GM19099 (cell line): ENCODE measurements around the gene SLC39A10.

Source experiments
- POLR2A ChIP-seq: IDR thresholded peaks from 3 replicates; pipeline ENCODE4 v1.6.1; 2011; ENCODE audit warnings: low read depth; ENCODE audit not compliant: insufficient read length; ENCODE audit errors: extremely low read depth

The SLC39A10 gene, protein sequence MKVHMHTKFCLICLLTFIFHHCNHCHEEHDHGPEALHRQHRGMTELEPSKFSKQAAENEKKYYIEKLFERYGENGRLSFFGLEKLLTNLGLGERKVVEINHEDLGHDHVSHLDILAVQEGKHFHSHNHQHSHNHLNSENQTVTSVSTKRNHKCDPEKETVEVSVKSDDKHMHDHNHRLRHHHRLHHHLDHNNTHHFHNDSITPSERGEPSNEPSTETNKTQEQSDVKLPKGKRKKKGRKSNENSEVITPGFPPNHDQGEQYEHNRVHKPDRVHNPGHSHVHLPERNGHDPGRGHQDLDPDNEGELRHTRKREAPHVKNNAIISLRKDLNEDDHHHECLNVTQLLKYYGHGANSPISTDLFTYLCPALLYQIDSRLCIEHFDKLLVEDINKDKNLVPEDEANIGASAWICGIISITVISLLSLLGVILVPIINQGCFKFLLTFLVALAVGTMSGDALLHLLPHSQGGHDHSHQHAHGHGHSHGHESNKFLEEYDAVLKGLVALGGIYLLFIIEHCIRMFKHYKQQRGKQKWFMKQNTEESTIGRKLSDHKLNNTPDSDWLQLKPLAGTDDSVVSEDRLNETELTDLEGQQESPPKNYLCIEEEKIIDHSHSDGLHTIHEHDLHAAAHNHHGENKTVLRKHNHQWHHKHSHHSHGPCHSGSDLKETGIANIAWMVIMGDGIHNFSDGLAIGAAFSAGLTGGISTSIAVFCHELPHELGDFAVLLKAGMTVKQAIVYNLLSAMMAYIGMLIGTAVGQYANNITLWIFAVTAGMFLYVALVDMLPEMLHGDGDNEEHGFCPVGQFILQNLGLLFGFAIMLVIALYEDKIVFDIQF

GRCh38 chr2:195656859-195657633 is at the start of gene SLC39A10:
Gene SLC39A10 (plus strand): TSS chr2:195657226. CDS start chr2:195680043, 22,817 bp downstream.
- TF ChIP-seq POLR2A, result peak; percentile 99

DNA sequence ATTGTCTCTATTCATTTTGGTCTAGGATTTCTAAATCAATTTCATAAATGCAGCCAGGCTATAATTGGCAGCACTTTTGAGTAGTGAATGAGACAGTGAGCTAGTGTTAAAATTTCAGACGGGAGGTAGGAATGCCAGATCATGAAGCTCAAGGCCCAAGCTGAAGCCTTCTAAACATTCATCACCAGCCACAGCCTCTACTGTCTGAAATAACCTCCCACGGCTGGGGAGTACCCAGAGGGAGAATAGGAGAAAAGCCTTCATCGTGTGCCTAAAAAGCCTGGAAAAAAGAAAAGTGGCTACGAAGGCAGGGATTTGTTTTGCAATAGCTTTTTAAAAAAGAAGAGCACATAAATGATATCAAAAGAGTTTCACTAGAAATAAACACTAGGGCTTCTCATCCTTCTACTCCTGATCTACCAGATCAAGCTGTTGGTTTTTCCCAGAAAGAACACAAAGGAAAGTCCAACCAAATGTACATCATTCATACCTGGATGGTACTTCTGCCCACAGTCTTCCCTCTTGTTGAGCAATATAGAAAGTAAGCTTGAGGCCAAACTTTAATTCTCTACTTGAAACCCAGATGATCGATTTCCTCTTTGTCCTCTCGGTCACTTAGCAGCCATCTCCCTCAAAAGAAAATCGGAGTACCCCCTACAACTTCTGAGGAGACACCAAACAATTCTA is 48.1 kb upstream of the SLC39A10 start:
- no peak for TF ChIP-seq POLR2A

DNA sequence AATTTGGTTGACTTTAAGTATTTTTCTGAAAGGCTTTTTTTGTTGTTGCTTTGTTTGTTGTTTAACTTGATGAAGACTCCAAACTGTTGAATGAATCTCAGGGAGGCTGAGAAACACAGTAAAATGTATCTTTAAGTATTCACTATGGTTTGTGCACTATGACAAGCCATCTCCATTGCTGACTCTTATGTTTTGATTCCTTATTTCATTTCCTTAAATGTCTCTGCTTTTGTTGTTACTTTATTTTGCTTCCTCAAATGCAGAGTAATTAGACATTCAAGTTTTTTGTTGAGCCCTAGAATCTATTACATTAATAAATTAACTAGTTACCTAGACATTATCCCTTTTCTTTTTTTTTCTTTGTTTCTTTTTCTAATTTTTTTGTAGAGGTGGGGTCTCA is 46.3 kb upstream of the SLC39A10 start:
- no peak for TF ChIP-seq POLR2A

DNA sequence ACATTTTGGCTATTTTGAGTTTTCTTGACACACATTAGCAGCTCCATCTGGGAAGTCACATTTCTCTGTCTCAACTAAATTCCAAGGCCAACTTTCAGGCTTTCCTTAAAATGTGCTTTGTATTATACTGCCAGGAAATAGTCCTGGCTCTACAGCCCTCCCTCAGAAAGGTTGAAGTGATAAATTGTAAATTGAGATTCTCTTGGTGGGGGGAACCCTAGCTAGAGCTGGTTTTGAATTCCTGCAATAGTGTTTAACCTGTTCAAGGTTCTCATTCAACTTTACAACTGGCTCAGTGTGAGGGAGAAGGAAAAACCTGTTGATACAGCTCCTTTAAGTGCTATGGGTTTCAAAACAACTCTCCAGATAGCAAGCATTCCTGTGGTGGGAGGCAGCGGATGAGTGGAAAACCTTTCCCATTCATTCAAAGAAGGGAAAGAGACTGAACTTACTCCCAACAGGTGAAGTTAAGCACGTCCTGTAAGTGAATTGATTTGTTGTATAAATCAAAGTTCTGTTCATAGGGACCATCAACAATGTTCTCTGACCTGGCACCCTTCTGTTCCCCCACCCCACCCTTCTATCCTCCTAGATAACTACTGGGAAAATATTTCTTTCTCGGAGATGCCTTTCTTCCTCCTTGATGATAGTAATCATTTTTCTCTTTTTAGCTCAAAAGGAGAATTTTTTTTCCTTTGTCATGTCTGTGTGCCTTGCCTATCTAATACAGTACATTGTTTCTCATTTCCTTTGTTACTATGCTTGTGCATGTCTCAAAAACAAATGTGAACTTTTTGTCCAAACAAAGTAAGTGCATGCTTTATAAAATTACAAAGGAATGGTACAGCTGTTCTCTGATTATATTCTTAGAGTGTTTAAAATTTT is 44.2 kb upstream of the SLC39A10 start:
- no peak for TF ChIP-seq POLR2A

DNA sequence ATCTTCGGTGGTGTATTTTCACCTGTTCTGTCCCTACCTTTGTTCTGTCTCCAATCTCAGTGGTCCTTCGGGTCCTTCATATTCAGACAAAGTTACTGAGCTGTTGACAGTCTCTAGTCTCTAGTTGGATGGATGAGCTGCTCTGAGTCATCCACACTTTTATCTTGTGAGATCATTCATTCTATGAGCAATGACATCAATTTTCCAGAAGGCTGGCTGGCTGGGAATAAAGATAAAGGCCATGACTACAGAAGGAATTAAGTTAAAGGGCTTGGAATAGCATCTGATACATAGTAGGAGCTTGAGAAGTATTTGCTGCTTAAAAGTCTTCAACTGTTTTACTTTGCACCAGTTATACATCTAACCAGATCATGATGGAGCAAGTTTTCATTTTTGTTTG is 43.1 kb upstream of the SLC39A10 start:
- no peak for TF ChIP-seq POLR2A

DNA sequence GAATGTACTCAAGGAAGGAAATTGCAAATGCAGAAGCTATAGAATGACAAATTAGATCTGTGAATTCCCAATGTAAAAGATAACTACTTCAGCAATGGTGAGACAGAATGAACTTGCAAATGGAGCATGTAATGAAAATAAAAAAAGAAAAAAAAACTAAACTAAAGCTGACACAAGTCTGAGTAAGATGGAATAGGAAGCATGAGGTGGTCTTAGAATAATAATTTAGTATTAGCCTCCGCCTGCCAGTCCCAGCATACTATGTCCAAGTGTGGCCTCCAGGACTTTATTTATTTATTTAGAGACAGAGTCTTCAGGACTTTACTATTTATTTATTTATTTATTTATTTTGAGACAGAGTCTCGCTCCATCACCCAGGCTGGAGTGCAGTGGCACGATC is 37.4 kb upstream of the SLC39A10 start:
- no peak for TF ChIP-seq POLR2A

DNA sequence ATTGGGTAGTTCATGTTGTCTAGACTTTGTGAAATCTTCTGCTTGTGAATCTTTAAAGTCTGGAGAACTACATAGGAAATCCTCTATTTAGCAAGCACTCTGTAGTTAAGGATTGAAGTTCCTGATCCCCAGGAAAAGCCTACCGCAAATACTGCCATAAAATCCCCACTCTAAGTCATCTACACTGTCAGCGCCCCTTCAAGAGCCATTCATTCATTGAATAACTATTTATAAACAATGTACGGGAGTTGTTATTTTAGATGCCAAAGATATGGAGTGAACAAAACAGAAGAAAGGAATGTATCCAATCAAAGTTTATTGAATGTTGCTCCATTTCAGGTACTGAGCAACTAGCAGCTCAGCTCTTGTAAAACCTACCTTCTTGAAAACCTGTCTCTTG is 36.5 kb upstream of the SLC39A10 start:
- TF ChIP-seq POLR2A, result no peak

DNA sequence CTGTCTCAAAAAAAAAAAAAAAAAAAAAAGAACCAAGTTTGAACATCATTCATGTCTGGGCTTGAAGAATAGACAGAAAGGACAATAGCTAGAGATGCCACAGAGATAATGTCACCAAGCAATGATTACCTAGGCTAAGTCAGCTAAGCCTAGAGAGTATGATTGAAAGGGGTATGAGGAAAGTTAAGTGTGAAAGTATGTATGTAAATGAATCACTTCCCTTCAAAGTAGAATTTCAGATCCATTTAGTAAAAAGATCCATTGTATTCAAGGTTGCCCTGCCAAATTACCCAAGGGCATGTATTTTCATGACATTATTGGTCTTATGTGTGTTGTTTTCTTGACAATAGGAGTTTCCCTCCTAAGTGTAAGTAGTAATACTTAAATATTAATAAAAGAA is 34.1 kb upstream of the SLC39A10 start:
- TF ChIP-seq POLR2A, result no peak

- no peak for TF ChIP-seq POLR2A
These were observed 30.5 kb upstream of the SLC39A10 start for GRCh38 chr2:195626507-195626906.

- no peak for TF ChIP-seq POLR2A
These were observed 28.4 kb upstream of the SLC39A10 start for GRCh38 chr2:195628666-195629065.

- TF ChIP-seq POLR2A, result no peak
These were observed 24.0 kb upstream of the SLC39A10 start for GRCh38 chr2:195632856-195633572.

- TF ChIP-seq POLR2A, result no peak
These were observed 23.5 kb upstream of the SLC39A10 start for GRCh38 chr2:195633573-195633870.

DNA sequence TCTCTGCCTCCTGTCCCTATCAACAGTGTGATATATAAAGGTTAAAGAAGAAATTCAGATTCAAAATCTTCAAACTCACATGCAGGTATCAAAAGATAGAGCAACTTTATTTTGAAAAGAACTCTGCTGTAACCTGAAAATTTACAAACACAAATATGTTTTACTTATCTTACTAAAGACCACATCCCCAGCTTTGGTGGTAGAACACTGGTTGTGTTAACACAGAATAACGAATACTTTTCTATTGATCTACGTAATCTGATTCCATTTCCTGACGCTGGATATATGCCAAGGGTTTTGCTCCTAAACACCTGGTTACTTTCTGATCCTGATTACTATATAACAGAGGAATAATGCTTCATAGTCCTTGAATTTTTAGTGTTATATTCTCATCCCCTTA is 23.1 kb upstream of the SLC39A10 start:
- no peak for TF ChIP-seq POLR2A
